GM12864 (cell line): ENCODE data around the gene MAST4.

Experiments
- DNase-seq: peaks from one replicate; pipeline ENCODE4 v3.0.0-alpha.2; 2011; ENCODE audit warnings: low read depth
- H3K4me3 ChIP-seq: 2 replicates; pipeline ENCODE4 v1.5.1; 2011; ENCODE audit warnings: mild to moderate bottlenecking, low read depth, low read length, control low read depth
- CTCF ChIP-seq: IDR thresholded peaks from 2 replicates; pipeline ENCODE4 v1.5.1; 2011; ENCODE audit warnings: low read depth, mild to moderate bottlenecking, moderate library complexity, low read length, control low read depth, inconsistent platforms; ENCODE audit errors: missing control alignments

Gene MAST4

GRCh38 chr5:66720780-66721179, 124.6 kb downstream of the MAST4 start:
- DNase-seq = no peak
- H3K4me3 ChIP-seq = no peak overlapping the region
- TF ChIP-seq CTCF = no peak

GRCh38 chr5:66722686-66723085, 126.5 kb downstream of the MAST4 start:
- TF ChIP-seq CTCF = no peak
- no peak overlapping the region for H3K4me3 ChIP-seq
- no peak for DNase-seq

GRCh38 chr5:66724349-66725139, 128.4 kb downstream of the MAST4 start:
- TF ChIP-seq CTCF = peak; percentile 19
- no peak for DNase-seq
- no peak overlapping the region for H3K4me3 ChIP-seq

GRCh38 chr5:66727630-66728029, 131.4 kb downstream of the MAST4 start:
- no peak for TF ChIP-seq CTCF
- no peak for DNase-seq
- H3K4me3 ChIP-seq = no peak overlapping the region

GRCh38 chr5:66728049-66728448, 131.9 kb downstream of the MAST4 start:
- no peak for DNase-seq
- TF ChIP-seq CTCF = no peak
- H3K4me3 ChIP-seq = no peak overlapping the region

GRCh38 chr5:66737096-66737495, 140.9 kb downstream of the MAST4 start:
- H3K4me3 ChIP-seq = no peak overlapping the region
- no peak for TF ChIP-seq CTCF
- no peak for DNase-seq

- TF ChIP-seq CTCF = no peak
- no peak for DNase-seq
- no peak overlapping the region for H3K4me3 ChIP-seq
Observed at GRCh38 chr5:66738136-66738535, 141.9 kb downstream of the MAST4 start.
